Glomerular visceral epithelial cell (primary cell): ENCODE results near the gene PDE6D.
"Not testable (repeated sequence)": the region's sequence is repeated elsewhere in the genome, so short reads cannot be mapped to it uniquely, and the experiment has no call there.

Source experiments
- DNase-seq: peaks from one replicate; pipeline ENCODE4 v3.0.0-alpha.2; 2016; ENCODE audit errors: extremely low spot score

Gene PDE6D

DNA sequence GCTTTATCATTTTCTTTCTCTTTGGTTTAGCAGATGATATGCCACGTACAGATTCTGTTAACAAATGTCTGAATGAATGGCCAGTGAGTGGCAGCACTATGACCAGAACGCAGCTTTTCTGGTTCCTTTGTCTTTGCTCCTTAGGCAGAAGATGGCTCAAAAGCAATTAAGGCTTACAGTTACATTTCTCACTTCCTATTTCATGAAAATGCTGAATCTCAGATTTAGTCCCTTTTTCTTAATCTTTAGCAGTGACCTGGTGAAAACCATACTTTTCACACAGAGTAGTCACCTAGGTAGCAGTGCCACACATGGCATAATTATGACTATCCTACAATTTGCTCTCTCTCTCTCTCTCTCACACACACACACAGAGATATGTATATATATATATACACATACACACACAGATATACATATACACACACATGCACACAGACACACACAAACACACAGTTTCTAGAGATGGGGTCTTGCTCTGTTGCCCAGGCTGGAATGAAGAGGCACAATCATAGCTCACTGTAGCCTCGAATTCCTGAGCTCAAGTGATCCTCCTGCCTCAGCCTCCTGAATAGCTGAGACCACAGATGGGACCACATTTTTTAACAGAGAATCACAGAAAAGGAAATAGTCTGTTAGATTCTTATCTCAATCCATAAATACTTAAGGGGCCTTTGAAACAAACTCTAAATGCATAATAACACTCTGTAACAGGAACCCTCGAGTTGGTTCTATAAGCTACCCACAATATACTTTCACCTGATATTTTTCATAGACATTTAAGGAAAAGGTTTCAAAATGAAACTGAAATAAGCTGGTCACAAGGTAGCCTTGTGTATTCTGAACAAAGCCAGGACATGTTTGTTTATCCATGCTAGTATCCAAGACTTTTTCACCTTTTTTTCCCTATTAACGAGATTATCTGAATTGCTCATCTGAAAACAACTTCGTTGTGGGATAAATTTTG is 11.6 kb downstream of the PDE6D start:
- DNase-seq = no peak

DNA sequence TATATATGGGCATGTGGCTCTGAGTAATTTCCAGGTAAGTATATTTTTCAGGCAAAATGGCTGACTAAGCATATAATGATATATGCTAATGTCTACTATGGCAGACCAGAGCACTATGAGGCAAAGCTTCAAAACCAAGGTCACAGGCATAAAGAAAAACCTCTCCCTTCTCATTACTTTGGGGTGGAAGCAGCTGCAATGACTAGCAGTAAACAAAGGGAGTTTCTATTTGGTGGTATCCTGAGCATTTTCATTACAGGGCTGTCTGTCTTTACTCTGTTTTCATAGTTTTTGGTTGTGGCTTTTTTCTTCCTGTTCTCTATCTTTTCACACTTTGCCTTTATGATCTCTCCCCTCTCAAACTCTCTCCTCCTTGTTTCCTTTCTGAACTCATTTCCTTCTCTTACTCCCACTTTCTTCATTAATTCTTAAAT is 15.6 kb downstream of the PDE6D start:
- no peak for DNase-seq

DNA sequence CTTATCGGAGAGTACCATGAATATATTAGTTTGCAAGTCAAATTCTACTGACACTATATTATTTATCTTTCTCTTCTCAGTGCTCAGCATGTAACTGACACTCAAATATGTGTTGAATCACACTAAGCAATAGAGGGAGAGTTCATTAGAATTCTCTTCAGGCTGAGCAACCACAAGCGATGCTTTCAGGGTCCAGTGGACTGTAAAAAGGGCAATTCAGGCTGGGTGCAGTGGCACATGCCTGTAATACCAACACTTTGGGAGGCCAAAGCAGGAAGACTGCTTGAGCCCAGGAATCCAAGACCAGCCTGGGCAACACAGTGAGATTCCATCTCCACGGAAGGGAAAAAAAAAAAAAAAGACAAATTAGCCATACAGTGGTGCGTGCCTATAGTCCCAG is 16.3 kb downstream of the PDE6D start:
- peak; percentile 85 for DNase-seq

DNA sequence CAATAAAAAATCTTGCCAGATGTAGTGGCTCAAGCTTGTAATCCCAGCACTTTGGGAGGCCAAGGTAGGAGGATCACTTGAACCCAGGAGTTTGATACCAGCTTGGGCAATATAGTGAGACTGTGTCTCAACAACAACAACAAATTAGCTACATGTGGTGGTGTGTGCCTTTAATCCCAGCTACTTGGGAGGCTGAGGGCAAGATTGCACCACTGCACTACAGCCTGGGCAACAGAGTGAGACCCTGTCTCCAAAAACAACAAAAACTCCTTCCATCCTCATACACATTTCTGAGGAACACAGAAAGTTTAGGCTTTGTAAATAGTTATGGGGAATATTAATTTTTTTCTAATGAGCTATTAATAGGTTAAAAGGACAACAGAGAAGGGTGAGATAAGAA is 17.0 kb downstream of the PDE6D start:
- DNase-seq = no peak

DNA sequence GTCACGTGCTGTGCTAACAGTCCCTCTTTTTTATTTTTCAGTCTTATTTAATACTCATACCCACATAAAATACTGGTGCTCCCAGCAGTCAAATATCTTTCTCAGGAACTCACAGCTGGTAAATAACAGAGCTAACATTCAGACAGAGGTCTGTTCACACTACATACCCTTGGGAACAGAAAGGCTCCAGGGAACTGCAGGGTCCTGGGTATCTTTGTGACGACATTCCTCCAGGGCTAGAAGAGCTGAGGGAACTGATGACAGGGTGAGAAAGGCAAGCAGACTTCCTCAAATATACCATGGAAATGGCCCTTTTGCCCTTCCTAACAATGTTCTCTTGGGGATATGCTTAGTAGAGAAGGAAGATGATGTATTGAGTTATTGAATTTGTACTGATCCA is 19.3 kb downstream of the PDE6D start:
- DNase-seq = no peak

DNA sequence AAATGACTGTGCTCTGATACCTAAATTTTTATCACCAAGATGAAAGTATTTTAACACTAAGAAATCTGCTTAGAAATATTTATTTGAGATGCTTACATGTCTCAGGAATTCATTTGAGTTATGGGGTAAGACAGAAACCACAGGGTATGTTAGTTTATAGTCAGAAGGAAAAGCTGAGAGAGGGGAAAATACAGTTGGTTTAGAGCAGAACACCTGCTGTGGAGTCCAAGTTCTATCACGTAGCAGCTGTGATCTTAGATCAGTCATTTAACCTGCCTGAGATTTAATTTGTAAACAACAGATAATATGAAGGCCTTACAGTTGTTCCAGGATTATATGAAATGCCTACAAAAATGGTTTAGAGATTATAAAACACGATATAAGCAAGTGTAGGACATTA is 29.0 kb downstream of the PDE6D start:
- no peak for DNase-seq

DNA sequence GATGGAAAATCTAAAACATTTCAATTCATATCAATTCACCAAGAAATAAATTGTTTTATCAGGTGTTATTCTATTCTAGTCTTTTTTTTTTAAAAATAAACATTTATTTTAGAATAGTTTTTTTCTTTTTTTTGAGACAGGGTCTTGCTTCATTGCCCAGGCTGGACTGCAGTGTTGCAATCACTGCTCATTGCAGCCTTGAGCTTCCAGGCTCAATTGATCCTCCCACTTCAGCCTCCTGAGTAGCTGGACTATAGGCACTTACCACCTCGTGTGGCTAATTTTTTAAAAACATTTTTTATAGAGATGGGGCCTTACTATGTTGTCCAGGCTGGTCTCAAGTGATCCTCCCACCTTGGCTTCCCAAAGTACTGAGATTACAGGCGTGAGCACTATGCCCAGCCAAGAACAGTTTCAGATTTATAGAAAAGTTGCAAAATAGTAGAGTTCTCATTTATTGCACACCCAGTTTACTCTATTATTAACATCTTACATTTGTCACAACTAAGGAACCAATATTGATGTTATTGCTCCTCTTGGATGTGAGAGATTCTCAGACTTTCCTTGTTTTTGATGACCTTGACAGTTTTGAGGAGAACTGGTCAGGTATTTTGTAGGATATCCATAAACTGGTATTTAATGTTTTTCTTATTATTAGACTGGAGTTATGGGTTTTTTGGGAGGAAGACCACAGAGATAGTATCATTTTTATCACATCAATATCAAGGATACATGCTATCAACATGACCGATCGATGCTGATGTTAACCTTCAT is 29.9 kb downstream of the PDE6D start:
- no peak for DNase-seq

DNA sequence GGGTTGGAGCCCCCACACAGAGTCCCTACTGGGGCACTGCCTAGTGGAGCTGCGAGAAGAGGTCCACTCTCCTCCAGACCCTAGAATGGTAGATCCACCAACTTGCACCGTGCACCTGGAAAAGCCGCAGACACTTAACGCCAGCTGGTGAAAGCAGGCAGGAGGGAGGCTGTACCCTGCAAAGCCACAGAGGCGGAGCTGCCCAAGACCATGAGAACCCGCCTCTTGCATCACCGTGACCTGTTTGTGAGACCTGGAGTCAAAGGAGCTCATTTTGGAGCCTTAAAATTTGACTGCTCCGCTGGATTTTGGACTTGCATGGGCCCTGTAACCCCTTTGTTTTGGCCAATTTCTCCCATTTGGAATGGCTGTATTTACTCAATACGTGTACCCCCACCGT is 32.1 kb downstream of the PDE6D start:
- not testable (repeated sequence) for DNase-seq

DNA sequence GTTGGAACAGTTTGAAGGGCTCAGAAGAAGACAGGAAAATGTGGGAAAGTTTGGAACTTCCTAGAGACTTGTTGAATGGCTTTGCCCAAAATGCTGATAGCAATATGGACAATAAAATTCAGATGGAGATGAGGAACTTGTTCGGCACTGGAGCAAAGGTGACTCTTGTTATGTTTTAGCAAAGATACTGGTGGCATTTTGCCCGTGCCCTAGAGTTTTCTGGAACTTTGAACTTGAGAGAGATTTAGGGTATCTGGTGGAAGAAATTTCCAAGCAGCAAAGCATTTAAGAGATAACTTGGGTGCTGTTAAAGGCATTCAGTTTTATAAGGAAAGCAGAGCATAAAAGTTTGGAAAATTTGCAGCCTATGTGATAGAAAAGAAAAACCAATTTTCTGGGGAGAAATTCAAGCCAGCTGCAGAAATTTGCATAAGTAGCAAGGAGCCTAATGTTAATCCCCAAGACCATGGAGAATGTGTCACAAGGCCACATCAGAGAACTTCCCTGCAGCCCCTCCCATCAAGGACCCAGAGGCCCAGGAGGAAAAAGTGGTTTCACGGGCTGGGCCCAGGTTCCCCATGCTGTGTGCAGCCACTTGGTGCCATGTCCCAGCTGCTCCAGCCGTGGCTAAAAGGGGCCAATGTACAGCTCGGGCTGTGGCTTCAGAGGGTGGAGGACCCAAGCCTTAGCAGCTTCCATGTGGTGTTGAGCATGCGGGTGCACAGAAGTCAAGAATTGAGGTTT is 32.8 kb downstream of the PDE6D start:
- not testable (repeated sequence) for DNase-seq

DNA sequence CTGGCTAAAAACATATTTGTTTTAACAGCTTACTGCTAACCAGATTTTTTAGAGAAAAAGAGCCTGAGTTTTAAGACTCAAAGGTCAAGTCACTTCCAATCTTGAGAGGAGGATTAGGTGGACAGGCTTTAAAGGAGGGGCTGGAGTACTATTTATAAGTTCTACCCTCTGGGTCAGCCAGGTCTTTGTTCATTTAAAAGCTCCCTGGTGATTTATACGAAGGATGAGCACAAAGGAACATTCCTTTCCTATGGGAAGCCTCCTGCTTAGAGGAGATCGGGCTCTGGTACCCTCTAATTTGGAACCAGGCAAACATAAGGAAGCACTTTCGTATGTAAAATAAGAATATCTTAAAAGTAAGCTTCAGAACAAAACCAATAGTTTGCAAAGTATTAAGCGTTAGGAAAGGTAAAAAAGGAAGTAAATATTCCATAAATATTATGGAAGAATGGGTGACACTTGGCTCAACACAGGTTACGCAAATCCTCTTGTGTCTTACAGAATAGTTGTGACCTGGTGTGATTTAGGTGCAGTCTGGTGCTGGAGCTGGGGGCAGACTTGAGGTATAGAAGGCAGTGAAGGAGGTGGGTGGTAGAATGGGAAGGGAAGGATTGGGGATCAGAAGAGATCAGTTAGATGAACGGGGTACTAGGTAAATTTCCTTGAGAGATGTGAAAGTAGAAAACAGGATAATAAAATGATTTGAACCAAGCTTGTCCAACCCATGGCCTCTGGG is 35.6 kb downstream of the PDE6D start:
- DNase-seq = no peak

DNA sequence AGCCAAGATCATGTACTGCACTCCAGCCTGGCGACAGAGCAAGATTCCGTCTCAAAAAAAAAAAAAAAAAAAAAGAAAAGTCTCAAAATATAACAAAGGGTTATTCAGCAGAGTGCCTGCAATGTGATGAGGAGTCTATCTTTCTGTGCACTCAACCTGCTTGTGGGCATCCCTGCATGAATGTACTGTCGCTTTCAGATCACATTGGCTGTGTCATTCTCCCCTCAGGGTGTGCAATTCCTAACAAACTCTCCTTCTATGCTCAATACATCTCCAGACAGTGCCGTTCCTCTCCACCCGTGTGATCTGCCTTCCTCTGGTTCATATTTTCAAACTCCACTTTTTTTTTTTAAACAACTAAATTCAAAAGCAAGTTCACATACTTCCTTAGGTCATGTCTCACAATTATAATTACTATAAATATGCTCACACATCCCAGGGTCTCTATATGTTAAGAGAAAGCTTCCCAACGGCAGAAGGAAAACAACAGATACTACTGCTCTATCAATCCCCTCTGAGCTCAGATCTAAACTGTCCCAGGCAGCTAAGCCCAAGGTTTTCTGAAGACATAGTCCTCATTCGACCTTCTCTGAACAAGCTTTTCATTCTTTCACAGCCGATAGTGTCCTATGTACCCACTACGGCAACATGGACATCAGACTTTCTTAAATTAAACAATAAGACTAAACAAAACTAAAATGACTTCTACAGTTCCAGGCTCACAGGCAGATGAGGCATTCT is 37.5 kb downstream of the PDE6D start:
- DNase-seq = no peak

DNA sequence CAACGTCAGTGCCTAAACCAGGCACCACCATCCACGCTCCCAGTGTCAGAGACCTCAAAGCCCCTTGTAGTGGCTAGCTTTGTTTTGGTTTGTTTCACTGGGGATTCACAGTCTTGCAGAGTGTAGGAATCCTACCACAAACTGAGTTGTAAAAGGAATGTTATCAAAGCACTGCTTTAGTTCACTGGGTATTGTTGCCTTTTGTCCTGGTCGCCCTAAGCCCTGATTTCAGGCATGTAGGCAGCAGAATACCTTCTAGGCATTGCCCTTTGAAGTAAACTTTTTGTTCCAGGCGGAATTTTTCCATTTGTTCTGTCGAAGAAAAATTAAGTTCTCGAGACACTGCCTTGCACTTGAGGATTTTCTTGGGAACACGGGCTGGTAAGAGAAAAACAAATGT is 43.3 kb downstream of the PDE6D start:
- DNase-seq = no peak

DNA sequence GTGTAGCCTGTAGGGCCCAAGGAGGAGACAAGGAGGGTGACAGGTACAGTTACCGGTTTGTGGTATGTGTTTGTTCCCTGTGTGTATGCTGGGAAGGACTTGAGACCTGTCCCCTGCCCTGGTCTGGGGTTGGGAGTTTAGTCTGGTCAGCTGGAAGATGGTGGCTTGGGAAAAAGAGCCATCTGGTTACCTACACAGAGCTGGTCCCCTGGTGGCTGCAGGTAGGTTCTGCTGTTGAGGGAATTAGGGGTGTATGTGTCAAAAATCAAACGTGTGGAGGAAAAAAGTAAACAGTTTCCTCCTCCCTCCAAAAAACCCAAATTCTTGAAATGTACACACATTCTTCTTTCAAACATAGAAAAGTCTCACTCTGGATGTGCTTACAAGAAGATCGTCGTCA is 48.5 kb downstream of the PDE6D start:
- DNase-seq = no peak

DNA sequence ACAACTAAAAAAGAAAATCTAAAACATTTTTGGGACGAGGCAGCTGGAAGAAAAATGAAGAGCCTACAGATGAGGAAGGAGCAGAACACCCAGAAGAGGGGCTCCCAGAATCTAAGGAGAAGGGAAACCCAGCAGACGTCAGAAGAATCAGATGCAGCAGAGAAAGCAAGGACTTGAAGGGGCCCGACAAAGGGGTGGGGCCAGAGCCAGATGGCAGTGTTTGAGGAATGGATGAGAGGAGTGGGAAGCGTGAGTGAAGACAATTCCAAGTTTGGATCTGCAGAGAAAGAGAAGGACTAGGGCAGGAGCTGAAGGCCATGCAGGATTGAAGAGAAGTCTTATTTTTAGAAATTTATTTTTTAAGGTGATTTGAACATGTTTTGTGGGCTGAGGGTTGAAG is 53.5 kb downstream of the PDE6D start:
- DNase-seq = no peak

DNA sequence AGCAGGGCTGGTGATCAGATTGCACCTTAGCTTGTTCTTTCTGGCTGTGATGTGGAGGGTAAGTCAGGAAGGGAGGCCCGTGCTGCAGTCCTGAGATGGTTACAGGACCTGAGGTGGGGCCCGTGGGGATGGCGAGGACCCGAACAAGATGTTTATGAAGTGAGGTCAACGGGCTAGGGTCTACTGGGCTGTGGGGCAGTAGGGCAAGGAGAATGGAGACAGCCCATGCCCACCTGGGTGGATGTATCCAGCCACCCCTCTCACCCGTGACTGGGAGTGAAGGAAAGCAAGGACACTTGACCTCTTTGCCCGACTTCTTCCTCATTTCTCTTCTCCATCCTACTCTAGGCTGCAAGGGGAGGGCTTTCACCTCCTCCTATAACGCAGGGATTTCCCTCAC is 54.8 kb downstream of the PDE6D start:
- no peak for DNase-seq

DNA sequence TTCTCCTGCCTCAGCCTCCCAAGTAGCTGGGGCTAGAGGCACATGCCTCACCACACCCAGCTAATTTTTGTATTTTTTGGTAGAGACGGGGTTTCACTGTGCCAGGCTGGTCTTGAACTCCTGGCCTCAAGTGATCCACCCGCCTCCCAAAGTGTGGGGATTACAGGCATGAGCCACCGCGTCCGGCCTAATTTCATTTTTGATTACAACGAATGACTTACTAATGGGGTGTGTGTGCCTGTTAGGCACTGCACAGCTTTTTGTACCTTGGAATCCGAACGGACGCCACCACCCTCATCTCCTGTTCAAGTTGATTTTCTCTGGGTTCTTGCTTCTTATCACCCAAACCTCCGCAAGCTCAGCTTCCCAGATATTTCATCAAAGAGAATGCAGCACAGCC is 55.6 kb downstream of the PDE6D start:
- DNase-seq = no peak

DNA sequence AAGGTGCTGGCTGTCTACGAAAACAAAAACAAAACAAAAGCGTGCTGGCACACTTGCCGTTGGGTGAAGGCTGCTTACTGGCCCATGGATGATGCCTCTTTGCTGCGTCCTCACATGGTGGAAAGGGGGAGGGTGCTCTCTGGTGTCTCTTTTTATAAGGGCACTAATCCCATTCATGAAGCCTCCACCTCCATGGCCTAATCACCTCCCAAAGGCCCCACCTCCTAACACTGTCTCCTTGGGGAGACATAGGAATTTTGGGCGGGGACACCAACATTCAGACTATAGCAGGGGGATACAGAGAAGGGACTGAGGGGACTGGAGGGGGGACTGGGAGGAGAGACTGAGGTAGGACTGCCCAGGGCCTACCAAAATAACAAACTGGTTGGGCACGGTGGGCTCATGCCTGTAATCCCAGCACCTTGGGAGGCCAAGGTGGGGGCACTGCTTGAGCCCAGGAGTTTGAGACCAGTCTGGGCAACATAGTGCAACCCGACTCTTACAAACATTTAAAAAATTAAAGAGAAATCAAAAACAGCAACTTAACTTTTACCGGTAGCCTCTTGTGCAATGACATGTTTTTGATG is 58.3 kb downstream of the PDE6D start:
- DNase-seq = no peak

DNA sequence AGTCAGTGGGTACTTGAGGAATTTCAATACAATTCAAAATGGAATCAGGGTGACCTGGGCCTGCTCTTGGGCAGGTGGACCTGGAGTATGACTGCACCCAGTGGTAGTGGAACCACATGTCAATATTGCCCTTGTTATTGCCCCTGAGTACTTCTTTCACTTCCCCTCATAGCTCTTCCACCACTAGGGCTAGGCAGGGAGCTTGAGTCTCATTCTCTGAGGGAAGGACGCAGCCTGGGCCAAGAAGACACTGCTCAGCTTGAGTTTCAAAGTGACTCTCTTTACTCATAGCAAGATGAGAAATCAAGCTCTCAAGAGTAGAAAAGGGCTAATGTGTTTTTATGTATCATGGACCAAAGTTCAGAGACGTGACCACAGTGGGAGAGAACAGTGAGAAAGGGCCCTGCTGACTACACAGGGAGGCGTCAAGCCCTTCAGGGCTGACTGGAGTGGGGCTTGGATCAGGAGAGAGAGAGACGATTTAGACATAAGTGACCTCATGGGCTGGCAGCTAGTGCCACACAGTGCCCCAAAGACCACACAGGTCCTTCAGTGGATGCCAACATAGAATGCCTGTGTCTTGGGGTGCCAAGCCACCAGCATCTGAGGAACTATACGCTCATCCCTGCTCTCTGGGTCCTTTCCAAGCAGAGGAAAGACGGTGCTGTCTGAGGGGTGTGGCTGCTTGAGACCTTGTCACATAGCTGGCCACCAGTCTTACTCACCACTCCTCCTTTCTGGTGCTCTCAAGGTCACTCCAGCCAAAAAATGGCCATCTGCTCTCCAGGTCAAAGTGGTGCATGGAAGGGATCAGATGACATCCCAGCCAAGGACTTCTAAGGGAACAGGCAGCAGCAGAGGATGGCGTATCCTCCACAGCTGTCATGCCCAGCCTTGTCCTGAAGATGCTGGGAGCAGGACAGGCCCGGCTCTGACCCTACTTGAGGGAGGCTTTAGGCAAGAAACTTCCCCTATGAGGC is 59.8 kb downstream of the PDE6D start:
- no peak for DNase-seq

DNA sequence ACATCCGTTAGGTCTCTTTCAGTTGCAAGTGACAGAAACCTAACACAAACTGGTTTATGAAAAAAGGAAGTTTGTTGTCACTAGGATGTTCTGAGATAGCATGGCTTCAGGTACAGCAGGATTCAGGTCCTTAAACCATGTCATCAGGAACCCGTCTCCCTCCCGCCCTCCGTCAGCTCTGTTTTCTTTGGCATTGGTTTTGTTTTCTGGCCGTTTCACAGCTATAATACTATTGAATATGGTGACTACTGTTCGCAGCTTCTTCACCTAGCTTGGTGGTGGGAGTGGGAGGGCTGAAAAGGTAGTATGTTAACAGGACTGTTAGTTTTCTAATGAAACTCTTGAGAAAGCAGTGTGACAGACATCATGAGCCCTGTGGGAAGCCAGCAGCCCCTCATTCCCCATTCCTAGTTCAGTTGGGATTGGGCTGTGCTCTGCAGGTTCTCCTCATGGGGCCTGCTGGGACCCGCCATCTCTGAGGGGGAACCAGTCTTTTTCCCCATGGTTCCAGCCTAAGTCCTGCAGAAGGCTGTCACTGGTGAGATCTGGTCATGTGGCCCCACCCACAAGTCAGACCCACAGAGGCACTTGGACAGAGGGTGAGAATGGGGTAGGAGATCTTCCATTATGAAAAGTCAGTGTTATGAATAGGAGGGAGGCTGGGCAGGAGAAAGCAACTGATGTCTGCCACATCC is 60.6 kb downstream of the PDE6D start:
- no peak for DNase-seq
